Prostate gland (tissue), 2 donors: ENCODE data around the gene RAX2.
A peak's percentile ranks its signal among the peaks of the same experiment; 100 is the strongest.

Experiments used
- CTCF ChIP-seq, 4 experiments: fragments of 200-600 bp in 2 of 4; fragments of 450-650 bp in 2 of 4; sonication (generic) in 2 of 4; IDR thresholded peaks; 1 replicate in 3 of 4; 2 replicates in 1 of 4; pipeline ENCODE4 v1.5.1; 2016 to 2019; ENCODE audit warnings: antibody characterized with exemption in 4 of 4, mild to moderate bottlenecking in 2 of 4, moderate library complexity in 2 of 4
- POLR2A ChIP-seq: fragments of 450-650 bp; IDR thresholded peaks from one replicate; pipeline ENCODE4 v1.6.1; 2016; ENCODE audit warnings: antibody characterized with exemption, mild to moderate bottlenecking
- POLR2AphosphoS5 ChIP-seq: sonication (generic); formaldehyde crosslinking; IDR thresholded peaks from one replicate; pipeline ENCODE4 v1.6.1; 2017; ENCODE audit warnings: antibody characterized with exemption

DNA sequence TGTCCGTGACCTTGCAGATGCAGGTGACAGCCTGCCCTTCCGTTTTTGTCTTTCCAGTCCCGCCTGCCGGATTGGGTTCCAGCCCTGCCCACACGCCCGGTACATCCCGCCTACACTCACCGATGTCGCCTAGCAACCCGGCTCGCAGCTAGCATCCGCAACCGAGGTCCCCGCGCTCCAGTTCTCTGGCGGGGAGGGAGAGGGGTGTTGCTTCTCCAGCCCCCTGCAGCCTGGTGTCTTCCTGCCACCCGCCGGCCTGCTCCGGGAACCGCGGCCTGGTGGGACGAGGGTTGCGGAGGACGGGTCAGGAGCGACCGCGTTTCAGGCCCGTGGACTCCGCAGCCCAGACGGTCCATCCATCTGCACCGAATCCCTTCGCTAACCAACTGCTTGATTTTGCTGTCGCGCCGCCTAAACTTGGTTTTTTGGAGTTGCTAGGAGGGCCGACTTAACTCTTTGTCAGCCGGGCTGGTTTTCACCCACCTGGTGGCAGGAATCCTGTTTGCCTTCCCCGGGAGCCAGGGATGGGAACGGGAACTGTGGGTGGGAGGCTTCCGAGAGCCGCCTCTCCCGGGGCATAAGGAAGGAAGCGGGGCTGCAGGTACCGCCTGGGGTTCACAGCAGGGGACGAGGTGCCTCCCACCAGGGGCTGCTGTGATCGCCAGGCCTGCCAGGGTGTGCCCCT lies 29.5 kb upstream of the RAX2 start:
- TF ChIP-seq POLR2A (no peak), CTCF (IDR thresholded peaks at IDR 0.05) (no peak), POLR2AphosphoS5 (peak; percentile 30)
